Fibroblast of lung (primary cell): ENCODE measurements around the gene TAS1R1. TPM values are rescaled to one million over a fixed set of nuclear protein-coding genes. Genes with fewer than 3 reads are reported as not detected.

ENCODE experiments used
- DNase-seq, 2 donors: peaks; one replicate each; pipeline versions ENCODE4 v3.0.0 to v3.0.0-alpha.2; 2010; ENCODE audit warnings: low read depth in 2 of 2
- H2AFZ ChIP-seq: 2 replicates; pipeline ENCODE4 v1.5.1; 2012; ENCODE audit warnings: low read length, control low read depth, inconsistent platforms
- H3K27ac ChIP-seq: 2 replicates; pipeline ENCODE4 v1.5.1; 2011; ENCODE audit warnings: low read length, control low read depth; ENCODE audit not compliant: insufficient read depth
- H3K27me3 ChIP-seq: 2 replicates; pipeline ENCODE4 v1.5.1; 2011; ENCODE audit warnings: mild to moderate bottlenecking, low read length; ENCODE audit not compliant: control insufficient read depth, insufficient read depth
- H3K36me3 ChIP-seq: 2 replicates; pipeline ENCODE4 v1.5.1; 2011; ENCODE audit warnings: low read length; ENCODE audit not compliant: control insufficient read depth, insufficient read depth
- H3K4me1 ChIP-seq: 2 replicates; pipeline ENCODE4 v1.5.1; 2011; ENCODE audit warnings: low read length; ENCODE audit not compliant: control insufficient read depth, insufficient read depth; ENCODE audit errors: extremely low read depth
- H3K4me2 ChIP-seq: 2 replicates; pipeline ENCODE4 v1.5.1; 2011; ENCODE audit warnings: low read length, control low read depth; ENCODE audit not compliant: insufficient read depth; ENCODE audit errors: extremely low read depth
- H3K4me3 ChIP-seq, 4 experiments: fragments of 200-600 bp in 1 of 4; sonication (generic) in 1 of 4; replicated peaks in 1 of 4; 2 replicates each; pipeline ENCODE4 v1.5.1; 2011 to 2016; ENCODE audit warnings: low read length in 4 of 4, low read depth in 3 of 4, mild to moderate bottlenecking in 3 of 4, control low read depth in 2 of 4, inconsistent platforms in 1 of 4, mixed read lengths in 1 of 4; ENCODE audit not compliant: insufficient read depth in 1 of 4; ENCODE audit errors: control extremely low read depth in 1 of 4
- H3K79me2 ChIP-seq: 2 replicates; pipeline ENCODE4 v1.5.1; 2012; ENCODE audit warnings: mild to moderate bottlenecking, low read length, inconsistent platforms; ENCODE audit not compliant: control insufficient read depth, insufficient read depth
- H3K9ac ChIP-seq: 2 replicates; pipeline ENCODE4 v1.5.1; 2011; ENCODE audit warnings: mild to moderate bottlenecking, low read length, control low read depth; ENCODE audit not compliant: insufficient read depth
- H3K9me3 ChIP-seq: 2 replicates; pipeline ENCODE4 v1.5.1; 2012; ENCODE audit warnings: low read depth, low read length; ENCODE audit not compliant: control insufficient read depth, insufficient read depth
- H4K20me1 ChIP-seq: 2 replicates; pipeline ENCODE4 v1.5.1; 2011; ENCODE audit warnings: low read length; ENCODE audit not compliant: control insufficient read depth, insufficient read depth; ENCODE audit errors: extremely low read depth
- CTCF ChIP-seq, 2 donors: IDR thresholded peaks in 1 of 2; conservative IDR thresholded peaks in 1 of 2; 1 replicate in 1 of 2; 2 replicates in 1 of 2; pipeline ENCODE4 v1.5.1; 2011 to 2012; ENCODE audit warnings: low read length in 2 of 2, control low read depth in 1 of 2, inconsistent platforms in 1 of 2, low read depth in 1 of 2, mild to moderate bottlenecking in 1 of 2
- EZH2 ChIP-seq: IDR thresholded peaks from 2 replicates; pipeline ENCODE4 v1.5.1; 2012; ENCODE audit warnings: low read length, control low read depth, mild to moderate bottlenecking; ENCODE audit errors: missing control alignments
- polyA plus RNA-seq, 2 donors: library from polyadenylated mRNA; depleted of rRNA in 1 of 2; stranded (reverse) in 1 of 2; unstranded in 1 of 2; fragments of >200 nt; gene quantifications; 2 replicates each; pipeline ENCODE4 v1.2.1, GENCODE V29; 2011 to 2012; ENCODE audit warnings: missing spikeins in 1 of 2
- total RNA-seq: library from RNA; depleted of rRNA; stranded (reverse); fragments of >200 nt; gene quantifications from 2 replicates; pipeline ENCODE4 v1.2.1, GENCODE V29; 2014

Gene TAS1R1
- total and polyA plus RNA-seq, 2 donors (not counting 1 experiment from before 2014, with no cell fraction given), result 0.10 to 0.17 TPM

DNA sequence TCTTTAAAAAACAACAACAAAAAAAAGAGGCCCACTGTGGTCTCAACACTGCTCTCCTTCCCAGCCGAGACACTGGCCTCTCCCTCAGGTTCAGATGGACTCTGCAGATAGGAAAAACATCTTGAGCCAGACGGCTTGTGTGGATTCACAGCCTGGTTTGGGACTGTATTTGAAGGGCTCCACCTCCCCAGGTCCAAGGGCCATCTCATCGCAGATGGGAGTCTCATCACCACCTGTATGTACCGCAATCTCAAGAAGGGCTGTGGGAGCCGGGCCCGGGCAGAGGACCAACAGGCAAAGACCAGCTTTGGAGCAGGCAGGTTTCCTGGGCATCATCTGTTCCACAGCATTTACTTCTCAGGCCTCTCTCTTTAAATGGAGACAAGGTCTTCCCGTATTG is 34.9 kb downstream of the TAS1R1 start:
- Histone ChIP-seq H3K79me2 (peaks cover 11% of the 10 kb centered on the region), H3K27ac (no peak overlapping the region), H3K4me2 (no peak overlapping the region), H3K9me3 (no peaks in the 10 kb centered on the region), H3K27me3 (no peaks in the 10 kb centered on the region), H3K36me3 (peaks cover 25% of the 10 kb centered on the region), H3K9ac (no peak overlapping the region), H3K4me1 (no peaks in the 10 kb centered on the region), H4K20me1 (no peaks in the 10 kb centered on the region), H2AFZ (no peak overlapping the region), H3K4me3 (no peak overlapping the region)
- DNase-seq, result no peak
- no peak for TF ChIP-seq CTCF (conservative IDR thresholded peaks at IDR 0.05 in 1 of 2, IDR thresholded peaks at IDR 0.05 in 1 of 2; ENCODE audit: low read depth in 1 of 2, low read length in 2 of 2)
- TF ChIP-seq EZH2, result no peak

DNA sequence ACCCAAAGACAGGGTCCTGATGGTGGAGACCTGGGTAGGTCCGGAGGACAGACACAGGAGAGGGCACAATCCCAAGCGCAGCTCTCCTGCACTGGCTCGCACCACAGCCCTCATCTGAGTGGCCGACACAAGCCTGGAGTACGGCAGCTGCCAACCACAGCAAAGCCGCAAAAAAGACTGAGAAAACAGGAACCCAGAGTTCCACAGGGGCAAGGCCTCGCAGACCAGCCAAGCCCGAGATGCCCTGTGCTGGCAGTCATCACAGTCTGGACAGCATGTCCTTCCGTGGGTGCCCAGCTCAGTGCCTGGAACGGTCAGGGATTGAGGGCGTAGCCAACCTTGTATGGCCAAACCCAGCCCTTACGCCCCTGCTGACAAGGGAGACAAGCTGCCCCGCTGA is 36.1 kb downstream of the TAS1R1 start:
- H3K27ac ChIP-seq, result no peak overlapping the region
- peaks cover 22% of the 10 kb centered on the region for H3K79me2 ChIP-seq
- no peak overlapping the region for H2AFZ ChIP-seq
- DNase-seq, result no peak
- no peak overlapping the region for H3K4me2 ChIP-seq
- TF ChIP-seq EZH2 (no peak), CTCF (conservative IDR thresholded peaks at IDR 0.05 in 1 of 2, IDR thresholded peaks at IDR 0.05 in 1 of 2; ENCODE audit: low read depth in 1 of 2, low read length in 2 of 2) (no peak)
- no peaks in the 10 kb centered on the region for H4K20me1 ChIP-seq
- H3K4me3 ChIP-seq, result no peak overlapping the region
- no peaks in the 10 kb centered on the region for H3K4me1 ChIP-seq
- no peaks in the 10 kb centered on the region for H3K9me3 ChIP-seq
- no peak overlapping the region for H3K9ac ChIP-seq
- H3K27me3 ChIP-seq, result no peaks in the 10 kb centered on the region
- peaks cover 32% of the 10 kb centered on the region for H3K36me3 ChIP-seq

DNA sequence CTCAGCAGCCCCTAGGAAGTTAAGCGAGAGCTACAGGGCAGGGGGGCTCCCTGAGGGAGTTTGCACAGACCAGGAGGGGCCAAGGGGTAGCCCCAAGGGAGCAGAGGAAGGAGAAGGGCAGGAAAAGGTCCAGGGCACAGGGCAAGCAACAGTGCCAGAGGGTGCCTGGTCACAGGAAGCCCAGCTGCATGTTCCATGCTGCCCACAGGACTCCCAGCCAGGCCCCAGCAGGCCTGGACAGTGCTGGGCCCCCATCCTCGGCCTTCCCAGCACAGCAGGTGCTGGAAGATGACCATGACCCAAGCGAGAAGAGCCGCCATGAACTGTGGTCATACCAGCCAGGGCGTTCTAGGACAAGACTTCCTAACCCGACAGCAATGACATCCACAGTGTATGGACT is 36.5 kb downstream of the TAS1R1 start:
- Histone ChIP-seq H3K4me1 (no peaks in the 10 kb centered on the region), H3K36me3 (peaks cover 32% of the 10 kb centered on the region), H3K79me2 (peaks cover 26% of the 10 kb centered on the region), H3K4me2 (no peak overlapping the region), H3K9me3 (no peaks in the 10 kb centered on the region), H3K27ac (no peak overlapping the region), H3K27me3 (no peaks in the 10 kb centered on the region), H3K9ac (no peak overlapping the region), H2AFZ (no peak overlapping the region), H3K4me3 (no peak overlapping the region), H4K20me1 (no peaks in the 10 kb centered on the region)
- no peak for DNase-seq
- TF ChIP-seq EZH2 (no peak), CTCF (conservative IDR thresholded peaks at IDR 0.05 in 1 of 2, IDR thresholded peaks at IDR 0.05 in 1 of 2; ENCODE audit: low read depth in 1 of 2, low read length in 2 of 2) (no peak)
